GM21381 (cell line): ENCODE data around the gene THOC6.

ENCODE experiments used
- ATAC-seq: cut with Tn5 transposase; IDR thresholded peaks from one replicate; pipeline ENCODE4 v1.9.1; 2021; ENCODE audit warnings: mild to moderate bottlenecking, moderate library complexity; ENCODE audit not compliant: unreplicated experiment

Gene THOC6

DNA sequence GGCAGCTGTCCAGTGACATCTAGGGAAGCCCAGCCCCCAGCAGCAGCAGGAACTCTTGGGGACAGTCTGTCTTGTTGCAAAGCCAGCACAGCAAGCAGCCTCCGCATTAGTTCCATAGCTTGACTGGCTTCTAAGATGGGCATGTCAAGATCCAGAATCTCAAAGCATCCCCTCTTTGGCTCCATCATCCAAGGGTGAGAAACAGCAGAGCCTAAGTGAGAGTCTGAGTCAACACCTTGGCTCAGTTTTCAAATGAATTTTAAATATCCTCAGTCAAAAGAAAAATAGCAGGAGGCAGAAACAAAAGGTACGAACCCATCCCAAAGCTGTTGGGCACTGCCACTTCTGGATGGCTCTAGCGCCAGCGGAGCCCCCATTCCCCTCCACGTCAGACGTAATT is 8.9 kb upstream of the THOC6 start:
- ATAC-seq = no peak

- no peak for ATAC-seq
These were observed 7.8 kb upstream of the THOC6 start for GRCh38 chr16:3015865-3016521.

DNA sequence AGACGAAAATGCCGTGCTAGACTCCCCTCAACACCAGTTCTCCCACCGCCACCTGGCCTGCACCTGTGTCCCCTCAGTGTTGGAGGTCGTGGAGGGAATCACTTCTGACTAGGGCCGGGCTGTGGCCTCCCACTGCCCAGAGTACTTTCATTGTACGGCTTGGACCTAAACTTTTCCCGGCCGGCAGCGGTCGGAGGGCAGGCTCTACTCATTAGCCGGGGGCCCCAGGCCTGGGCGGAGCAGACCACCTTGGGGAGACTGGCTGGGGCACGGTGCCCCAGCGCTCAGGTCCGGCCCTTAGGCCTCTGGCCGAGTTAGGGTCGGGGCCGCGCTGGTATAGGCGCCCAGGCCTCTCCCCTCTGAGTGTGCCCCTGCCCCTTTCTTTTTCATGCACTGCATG is 6.5 kb upstream of the THOC6 start:
- no peak for ATAC-seq

DNA sequence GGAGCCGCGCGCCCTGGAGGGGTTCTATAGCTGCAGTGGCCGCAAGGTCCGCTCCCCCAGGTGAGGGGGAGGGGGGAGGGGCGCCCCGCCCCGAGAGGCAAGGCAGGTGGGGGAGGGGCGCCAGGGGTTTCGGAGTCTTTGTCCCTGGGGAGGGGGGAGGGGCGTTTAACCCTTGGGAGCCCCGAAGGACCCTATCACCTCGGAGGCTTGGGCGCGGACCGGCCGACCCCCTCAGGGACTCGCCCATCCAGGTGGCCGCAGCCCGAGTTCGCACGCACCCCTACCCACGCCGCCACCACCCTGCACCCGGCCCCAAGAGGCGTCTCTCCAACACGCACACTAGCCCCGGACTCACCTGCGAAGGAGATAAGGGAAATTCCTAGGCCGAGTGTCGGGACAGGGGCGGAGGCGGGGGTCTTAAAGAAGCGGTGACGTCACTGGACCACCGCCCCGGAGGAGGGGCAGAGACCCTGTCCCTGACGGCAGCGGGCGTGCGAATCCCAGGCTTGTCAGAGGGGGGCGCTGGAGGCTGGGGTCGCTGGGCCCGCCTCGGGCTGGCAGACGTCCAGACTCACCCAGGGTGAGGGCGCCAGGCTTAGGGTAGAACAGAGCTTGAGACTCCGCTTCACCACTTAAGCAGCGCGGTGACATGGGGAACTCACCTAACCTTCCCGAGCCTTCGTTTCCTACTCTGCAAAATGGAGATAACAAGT is 5.9 kb upstream of the THOC6 start, which contains the start of gene CLDN6:
Gene CLDN6, minus strand, starts transcription at position 390 of the 713 bp plus-strand sequence. CDS start 2,162 bp downstream, outside the sequence.
- ATAC-seq = no peak

DNA sequence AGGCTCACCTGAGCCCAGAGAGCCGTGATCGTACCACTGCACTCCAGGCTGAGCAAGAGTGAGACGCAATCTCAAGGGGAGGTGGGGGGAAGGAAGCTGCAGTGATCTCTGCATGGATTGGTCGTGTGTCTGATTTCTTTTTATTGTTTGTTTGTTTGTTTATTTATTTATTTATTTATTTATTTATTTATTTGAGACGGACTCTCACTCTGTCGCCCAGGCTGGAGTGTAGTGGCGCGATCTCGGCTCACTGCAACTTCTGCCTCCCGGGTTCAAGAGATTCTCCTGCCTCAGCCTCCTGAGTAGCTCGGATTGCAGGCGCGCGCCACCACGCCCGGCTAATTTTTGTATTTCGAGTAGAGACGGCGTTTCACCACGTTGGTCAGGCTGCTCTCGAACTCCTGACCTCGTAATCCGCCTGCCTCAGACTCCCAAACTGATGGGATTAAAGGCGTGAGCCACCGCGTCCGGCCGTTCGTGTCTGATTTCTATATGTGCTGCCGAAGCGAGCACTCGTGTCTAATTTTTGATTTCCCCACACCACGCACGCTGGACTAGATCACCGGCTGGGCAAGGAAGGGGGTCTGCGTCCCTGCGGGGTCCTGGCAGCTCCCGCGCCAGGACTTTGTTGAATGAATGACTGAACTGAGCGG is 4.1 kb upstream of the THOC6 start:
- no peak for ATAC-seq

- ATAC-seq = peak; percentile 27
These were observed 3.6 kb upstream of the THOC6 start, which contains the start of gene TNFRSF12A for GRCh38 chr16:3020247-3020603. TNFRSF12A (plus strand) TSS chr16:3020368; CDS start chr16:3020398, 30 bp downstream.

GRCh38 chr16:3020604-3021448 is 3.0 kb upstream of the THOC6 start:
- ATAC-seq = no peak

DNA sequence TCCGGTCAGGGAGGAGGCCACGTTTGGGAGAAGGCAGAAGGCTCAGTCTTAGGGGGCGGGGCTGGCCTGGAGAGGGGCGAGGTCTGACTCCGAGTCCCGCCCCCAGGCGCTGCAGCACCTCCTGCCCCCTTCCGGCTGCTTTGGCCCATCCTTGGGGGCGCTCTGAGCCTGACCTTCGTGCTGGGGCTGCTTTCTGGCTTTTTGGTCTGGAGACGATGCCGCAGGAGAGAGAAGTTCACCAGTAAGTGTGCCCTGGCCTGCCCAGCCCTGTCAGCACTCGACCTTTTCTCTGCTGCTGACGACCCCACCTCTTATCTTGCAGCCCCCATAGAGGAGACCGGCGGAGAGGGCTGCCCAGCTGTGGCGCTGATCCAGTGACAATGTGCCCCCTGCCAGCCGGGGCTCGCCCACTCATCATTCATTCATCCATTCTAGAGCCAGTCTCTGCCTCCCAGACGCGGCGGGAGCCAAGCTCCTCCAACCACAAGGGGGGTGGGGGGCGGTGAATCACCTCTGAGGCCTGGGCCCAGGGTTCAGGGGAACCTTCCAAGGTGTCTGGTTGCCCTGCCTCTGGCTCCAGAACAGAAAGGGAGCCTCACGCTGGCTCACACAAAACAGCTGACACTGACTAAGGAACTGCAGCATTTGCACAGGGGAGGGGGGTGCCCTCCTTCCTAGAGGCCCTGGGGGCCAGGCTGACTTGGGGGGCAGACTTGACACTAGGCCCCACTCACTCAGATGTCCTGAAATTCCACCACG is 2.2 kb upstream of the THOC6 start:
- no peak for ATAC-seq

DNA sequence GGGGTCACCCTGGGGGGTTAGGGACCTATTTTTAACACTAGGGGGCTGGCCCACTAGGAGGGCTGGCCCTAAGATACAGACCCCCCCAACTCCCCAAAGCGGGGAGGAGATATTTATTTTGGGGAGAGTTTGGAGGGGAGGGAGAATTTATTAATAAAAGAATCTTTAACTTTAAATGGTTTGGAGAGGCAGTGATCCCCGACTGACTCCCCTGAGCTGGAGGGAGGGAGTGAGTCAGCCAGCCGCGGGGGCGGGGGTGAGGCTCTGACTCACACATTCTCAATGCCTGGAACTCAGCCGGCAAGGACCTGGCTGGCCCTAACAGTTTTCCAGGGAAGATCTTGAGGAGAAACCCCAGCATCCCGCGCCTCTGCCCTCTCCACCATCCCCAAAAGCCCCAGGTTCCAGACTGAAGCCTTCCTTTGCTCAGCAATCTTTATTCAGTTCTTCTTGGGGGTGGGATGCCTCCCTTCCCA is 1.6 kb upstream of the THOC6 start:
- ATAC-seq = no peak

DNA sequence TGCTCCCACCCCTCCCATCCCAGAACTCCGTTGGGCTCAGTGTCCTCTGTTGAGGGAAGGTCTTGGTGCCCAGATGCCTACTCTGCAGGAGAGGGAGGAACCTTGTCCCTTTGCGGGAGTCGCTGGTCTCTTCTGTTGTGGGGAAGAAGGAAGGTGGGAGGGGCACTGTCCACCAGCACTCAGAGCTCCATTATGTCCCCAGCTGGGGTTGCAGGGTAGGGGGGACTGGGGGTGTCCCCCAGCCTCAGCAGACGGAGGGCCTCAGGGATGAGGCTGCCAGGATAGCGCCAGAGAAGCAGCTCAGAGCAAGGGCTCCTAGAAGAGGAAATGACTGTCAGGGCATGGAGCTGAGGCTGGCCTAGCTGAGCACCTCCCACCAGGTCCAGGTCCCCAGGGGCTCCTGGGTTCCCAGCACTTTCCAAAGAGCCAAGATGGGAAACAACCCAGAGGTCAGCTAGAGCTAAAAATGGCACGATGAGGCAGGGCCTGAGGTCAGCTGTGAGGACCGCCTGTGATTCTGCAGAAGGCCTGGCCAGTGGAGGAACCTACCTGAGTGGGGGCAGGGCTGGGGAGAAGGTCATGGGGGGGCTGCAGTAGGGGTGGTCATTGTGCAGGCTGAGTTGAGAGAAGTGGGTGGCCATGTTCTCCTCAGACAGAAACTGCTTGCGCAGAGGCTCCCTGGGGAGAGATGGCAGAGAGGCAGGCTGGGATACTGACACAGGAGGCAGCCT is 986 bp upstream of the THOC6 start:
- ATAC-seq = no peak

DNA sequence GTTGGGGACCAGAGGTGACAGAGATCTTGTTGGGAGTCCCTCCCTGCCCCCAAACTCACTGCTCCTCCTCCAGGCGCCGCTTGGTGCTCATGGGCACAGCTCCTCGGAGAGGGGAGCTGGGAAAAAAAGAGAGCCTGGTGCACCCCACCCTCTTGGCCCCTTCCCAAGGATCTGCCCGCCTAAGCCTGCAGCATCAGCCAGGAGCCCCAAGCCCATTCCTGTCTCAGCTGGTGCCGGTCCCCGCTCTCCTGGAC is 493 bp upstream of the THOC6 start:
- no peak for ATAC-seq

DNA sequence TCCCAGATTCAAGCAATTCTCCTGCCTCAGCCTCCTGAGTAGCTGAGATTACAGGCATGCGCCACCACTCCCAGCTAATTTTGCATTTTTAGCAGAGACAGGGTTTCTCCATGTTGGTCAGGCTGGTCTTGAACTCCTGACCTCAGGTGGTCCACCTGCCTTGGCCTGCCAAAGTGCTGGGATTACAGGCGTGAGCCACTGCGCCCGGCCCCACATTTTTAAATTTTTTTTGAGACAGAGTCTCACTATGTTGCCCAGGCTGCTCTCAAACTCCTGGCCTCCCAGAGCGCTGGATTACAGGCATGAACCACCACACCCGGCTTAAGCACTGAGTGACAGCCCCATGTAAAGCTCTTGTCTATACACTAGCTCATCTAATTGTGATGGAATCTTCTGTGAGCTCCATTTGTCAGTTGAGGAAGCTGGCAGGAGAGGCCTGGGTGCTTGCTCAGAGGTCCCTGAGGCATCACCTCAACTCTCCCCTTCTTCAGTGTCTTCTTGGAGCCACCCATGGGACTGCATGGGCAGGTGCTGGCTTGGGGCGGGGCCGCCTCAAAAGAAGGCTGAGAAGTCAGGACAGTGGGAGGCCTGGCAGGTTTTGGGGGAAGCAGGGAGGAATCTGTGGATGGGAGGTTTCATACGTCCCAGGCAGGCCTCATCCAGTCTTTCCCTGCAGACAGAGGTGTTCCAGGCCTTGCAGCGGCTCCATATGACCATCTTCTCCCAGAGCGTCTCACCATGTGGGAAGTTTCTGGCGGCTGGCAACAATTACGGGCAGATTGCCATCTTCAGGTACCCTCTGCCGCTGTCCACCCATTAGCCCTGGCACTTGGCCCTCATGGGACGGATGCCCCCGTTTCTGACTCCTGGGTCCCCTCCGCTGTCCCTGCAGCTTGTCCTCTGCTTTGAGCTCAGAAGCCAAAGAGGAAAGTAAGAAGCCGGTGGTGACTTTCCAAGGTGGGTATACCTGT is 1.5 kb downstream of the THOC6 start:
- no peak for ATAC-seq

GRCh38 chr16:3026003-3026378 is 2.2 kb downstream of the THOC6 start:
- no peak for ATAC-seq

- ATAC-seq = no peak
These were observed 3.0 kb downstream of the THOC6 start for GRCh38 chr16:3026609-3027488.

DNA sequence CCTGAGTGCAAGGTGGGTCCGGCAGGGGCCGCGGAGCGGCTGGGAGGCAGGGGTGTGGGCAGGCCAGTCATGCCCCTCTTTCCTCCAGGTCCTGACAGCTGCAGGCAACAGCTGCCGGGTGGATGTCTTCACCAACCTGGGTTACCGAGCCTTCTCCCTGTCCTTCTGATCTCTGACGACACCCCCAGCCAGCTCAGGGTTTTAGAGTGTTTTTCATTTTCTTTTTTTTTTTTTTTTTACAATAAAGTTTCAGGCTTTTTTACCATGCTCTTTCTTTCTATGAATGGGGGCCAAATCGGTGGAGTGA is 3.6 kb downstream of the THOC6 start:
- ATAC-seq = no peak

DNA sequence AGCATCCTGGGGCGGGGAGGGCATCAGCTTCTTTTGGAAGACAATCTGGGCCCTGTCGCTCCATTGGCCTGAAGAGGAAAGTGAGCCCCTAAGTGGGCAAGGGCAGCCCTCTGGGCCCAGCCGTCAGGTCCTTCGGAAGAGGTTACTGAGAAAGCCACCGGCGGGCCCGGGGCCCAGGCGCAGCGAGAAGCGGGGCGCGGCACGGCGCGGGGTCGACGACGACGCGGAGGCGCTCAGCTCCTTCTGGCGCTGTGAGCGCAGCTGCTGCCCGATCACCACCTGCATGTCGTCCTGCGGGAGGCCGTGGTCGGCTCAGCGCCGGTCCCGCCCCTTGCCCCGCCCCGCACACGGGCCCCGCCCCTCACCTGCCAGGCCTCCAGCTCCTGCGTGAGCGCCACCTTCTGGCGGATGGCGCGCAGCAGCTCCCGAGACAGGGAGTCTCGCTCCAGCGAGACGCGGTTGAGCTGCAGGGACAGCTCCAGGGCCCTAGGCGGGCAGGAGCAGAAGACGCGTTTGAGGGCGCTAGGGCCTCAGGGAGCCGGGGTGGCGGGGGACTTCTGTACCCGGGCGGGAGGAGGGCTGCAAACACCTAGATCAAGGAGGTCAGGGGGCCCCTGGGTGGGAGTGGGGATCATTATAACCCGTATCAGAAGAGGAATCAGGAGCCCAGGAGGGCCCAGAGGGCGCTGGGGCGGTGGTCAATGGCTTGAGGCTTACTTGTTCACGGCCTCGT is 4.3 kb downstream of the THOC6 start:
- no peak for ATAC-seq

- no peak for ATAC-seq
These were observed 5.0 kb downstream of the THOC6 start for GRCh38 chr16:3028716-3029319.
